Measurements from ENCODE around the gene CNR1.
"Not testable (repeated sequence)": the region's sequence is repeated elsewhere in the genome, so short reads cannot be mapped to it uniquely, and the experiment has no call there.

The CNR1 gene

GRCh38 chr6:88165844-88166492, at the start of gene CNR1:
Gene CNR1, minus strand, starts transcription at chr6:88166347. Its CDS starts 21,073 bp downstream, at chr6:88145274.
- no peak for FAIRE-seq

- FAIRE-seq = no peak
Measured at GRCh38 chr6:88211446-88211845, 45.3 kb upstream of the CNR1 start.

- no peak for FAIRE-seq
Measured at GRCh38 chr6:88209301-88209700, 43.2 kb upstream of the CNR1 start.

GRCh38 chr6:88208726-88209125, 42.6 kb upstream of the CNR1 start:
- FAIRE-seq = no peak

GRCh38 chr6:88201734-88202133, 35.6 kb upstream of the CNR1 start:
- FAIRE-seq = not testable (repeated sequence)

GRCh38 chr6:88184921-88185320, 18.8 kb upstream of the CNR1 start:
- FAIRE-seq = no peak

- FAIRE-seq = no peak
Measured at GRCh38 chr6:88183471-88183870, 17.3 kb upstream of the CNR1 start.

GRCh38 chr6:88179692-88180091, 13.5 kb upstream of the CNR1 start:
- FAIRE-seq = no peak

GRCh38 chr6:88177961-88178464, 11.9 kb upstream of the CNR1 start:
- FAIRE-seq = no peak

GRCh38 chr6:88174906-88175305, 8.8 kb upstream of the CNR1 start:
- no peak for FAIRE-seq

GRCh38 chr6:88171312-88171711, 5.2 kb upstream of the CNR1 start:
- no peak for FAIRE-seq

- FAIRE-seq = no peak
Measured at GRCh38 chr6:88168362-88168761, 2.2 kb upstream of the CNR1 start.

GRCh38 chr6:88167352-88167937, 1.3 kb upstream of the CNR1 start:
- FAIRE-seq = no peak

- FAIRE-seq = no peak
Measured at GRCh38 chr6:88166493-88167351, 575 bp upstream of the CNR1 start.

- no peak for FAIRE-seq
Measured at GRCh38 chr6:88165087-88165843, 882 bp downstream of the CNR1 start.

- no peak for FAIRE-seq
Measured at GRCh38 chr6:88164061-88164460, 2.1 kb downstream of the CNR1 start.

- no peak for FAIRE-seq
Measured at GRCh38 chr6:88163616-88164015, 2.5 kb downstream of the CNR1 start.

- FAIRE-seq = no peak
Measured at GRCh38 chr6:88161940-88162339, 4.2 kb downstream of the CNR1 start.

- no peak for FAIRE-seq
Measured at GRCh38 chr6:88157106-88157505, 9.0 kb downstream of the CNR1 start.

- no peak for FAIRE-seq
Measured at GRCh38 chr6:88145298-88145963, 20.7 kb downstream of the CNR1 start.

- FAIRE-seq = no peak
Measured at GRCh38 chr6:88144637-88145297, 21.4 kb downstream of the CNR1 start.
